Ecto neural progenitor cell (in vitro differentiated cells): Measurements from ENCODE around the gene RPTOR.
A peak's percentile ranks its signal among the peaks of the same experiment; 100 is the strongest.

Experiments used
- DNase-seq: peaks from one replicate; pipeline ENCODE4 v3.0.0-alpha.2; 2018; ENCODE audit warnings: low spot score

RPTOR gene

GRCh38 chr17:80981062-80981902 is 436.6 kb downstream of the RPTOR start:
- peak; percentile 89 for DNase-seq

DNA sequence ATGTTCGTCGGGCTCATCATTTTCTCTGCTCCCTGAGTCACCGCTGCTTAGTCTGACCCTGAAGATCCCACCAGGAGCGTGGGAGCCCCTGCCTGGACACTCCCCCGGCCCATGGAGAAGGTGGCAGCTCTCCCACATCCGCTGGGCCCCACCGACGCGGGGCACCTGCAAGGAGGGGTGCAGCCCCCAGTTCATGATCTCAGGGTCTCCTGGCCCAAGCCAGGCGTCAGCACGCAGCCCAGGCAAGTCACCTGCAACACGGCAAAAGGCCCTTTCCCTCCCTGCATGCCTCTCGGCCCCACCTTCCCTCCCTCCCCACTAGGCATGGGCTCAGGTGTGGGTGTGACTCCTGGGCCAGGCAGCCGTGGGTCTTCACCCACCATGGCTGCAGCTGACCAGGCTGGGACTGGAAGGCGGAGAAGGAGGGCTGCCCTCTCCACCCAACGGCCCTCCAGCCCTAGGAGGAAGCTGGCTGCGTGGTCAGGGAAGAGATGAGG is 437.3 kb downstream of the RPTOR start:
- DNase-seq, result no peak

- DNase-seq, result no peak
Observed at GRCh38 chr17:80982426-80982974, 437.9 kb downstream of the RPTOR start.

DNA sequence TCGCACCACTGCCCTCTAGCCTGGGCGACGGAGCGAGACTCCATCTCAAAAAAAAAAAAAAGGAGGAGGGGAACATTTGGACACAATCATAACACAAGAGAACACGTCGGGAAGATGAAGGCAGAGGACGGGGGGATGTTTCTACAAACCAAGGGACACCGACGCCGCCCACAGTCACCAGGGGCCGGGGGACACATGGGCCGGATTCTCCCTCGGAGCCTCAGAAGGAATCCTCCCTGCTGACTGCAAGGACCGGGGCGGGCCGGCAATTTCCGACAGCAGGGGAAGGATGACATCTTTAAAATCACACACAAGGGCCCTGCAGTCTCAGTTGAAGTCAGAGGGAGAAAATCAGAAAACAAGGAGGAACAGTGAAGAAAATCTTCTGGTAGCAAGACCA is 438.9 kb downstream of the RPTOR start:
- DNase-seq, result no peak

DNA sequence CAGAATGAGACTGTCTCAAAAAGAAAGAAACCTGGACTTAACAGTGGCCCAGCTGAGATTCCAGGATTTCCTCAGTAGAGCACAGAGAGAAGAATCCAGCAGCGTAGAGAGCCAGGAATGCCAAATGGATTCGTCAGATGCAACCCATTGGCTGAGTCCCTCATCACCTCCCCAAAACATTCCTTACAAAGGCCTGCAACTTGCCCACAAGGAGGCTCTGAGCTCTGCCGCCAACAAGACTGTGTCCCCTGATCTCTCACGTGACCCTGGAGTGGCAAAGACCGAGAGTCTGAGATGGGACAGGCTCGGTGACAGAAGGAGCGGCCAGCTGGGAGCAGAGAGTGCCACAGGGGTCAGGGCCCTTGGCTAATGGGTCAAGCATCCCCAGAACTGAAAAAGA is 440.1 kb downstream of the RPTOR start:
- DNase-seq, result no peak

DNA sequence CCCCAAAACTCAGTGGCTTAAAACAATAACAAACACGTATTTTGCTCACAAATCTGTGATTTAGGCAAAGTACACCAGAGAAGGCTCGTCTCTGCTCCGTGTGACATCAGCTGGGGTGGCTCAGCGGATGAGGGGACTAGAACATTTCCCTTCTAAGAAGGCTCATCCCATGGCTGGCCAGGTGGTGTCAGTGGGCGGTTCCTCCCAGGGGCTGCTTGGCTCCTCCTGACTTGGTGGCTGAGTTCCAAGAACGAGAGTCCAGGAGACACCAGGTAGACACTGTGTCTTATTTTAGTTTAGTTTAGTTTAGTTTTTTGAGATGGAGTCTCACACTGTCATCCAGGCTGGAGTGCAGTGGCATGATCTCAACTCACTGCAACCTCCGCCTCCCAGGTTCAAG is 441.4 kb downstream of the RPTOR start:
- DNase-seq, result no peak

- no peak for DNase-seq
Observed at GRCh38 chr17:80986816-80987475, 442.3 kb downstream of the RPTOR start.

- no peak for DNase-seq
Observed at GRCh38 chr17:80987941-80988461, 443.4 kb downstream of the RPTOR start.

GRCh38 chr17:80989586-80989913 is 444.9 kb downstream of the RPTOR start:
- DNase-seq, result no peak

DNA sequence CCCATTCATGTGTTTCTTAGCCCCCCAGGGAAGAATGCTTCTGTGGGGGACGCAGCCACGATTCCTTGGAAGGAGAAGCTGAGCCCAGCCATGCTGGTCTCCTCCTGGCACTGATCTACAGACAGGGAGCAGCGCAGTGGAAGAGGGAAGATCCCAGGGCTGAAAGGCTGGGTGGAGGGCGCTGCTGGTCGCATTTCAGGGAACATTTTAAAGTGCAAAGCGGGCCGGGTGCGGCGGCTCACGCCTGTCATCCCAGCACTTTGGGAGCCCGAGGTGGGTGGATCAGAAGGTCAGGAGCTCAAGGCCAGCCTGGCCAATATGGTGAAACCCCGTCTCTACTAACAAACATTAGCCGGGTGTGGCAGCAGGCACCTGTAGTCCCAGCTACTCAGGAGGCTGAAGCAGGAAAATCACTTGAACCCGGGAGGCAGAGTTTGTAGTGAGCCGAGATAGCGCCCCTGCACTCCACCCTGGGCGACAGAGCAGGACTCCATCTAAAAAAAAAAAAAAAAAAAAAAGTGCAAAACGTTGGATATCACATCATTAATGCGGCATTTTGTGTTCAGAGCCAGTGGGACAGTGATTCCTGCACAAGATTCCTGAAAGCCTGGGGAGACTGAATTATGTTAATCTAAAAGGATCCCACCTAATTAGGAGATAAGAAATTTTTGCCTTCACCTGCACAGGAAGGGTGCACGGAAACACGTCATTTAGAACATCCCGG is 446.4 kb downstream of the RPTOR start:
- no peak for DNase-seq

GRCh38 chr17:80991645-80992076 is 447.0 kb downstream of the RPTOR start, which contains the start of gene CHMP6:
Gene CHMP6 (plus strand): TSS chr17:80991841. CDS start chr17:80991919, 78 bp downstream.
- DNase-seq, result peak; percentile 89

- peak; percentile 74 for DNase-seq
Observed at GRCh38 chr17:80992077-80992947, 447.7 kb downstream of the RPTOR start.

DNA sequence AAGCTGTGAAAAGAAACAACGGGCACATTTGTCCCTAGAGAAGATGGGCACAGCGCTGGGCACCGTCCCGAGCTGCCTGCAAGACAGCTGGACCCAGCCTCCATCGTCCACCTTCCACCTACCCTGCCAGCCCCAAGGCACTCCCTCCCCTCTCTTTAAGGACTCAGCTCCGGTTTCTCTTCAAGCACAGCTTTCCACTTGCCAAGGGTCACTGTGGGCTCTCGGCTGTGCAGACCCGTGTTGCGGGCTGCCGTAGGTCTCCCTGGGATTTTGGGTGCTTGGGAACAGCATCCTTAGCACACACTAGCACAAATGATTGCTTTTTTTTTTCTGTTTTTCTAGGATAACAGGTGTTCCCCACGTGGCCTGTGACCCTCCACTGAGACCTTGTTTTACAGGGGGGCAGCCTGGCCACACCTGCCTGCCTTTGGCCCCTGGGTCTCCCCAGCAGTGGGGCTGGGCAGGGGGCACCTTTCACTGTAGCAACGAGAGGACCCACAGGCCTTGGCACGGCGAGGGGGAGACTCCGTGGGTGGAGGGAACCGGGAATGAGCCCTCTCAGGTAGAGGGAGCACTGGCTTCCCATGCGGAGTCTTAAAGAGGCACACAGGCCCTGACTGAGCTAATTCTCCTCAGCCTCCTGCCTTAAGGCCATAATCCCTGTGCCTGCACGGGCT is 448.4 kb downstream of the RPTOR start:
- DNase-seq, result peak; percentile 49

DNA sequence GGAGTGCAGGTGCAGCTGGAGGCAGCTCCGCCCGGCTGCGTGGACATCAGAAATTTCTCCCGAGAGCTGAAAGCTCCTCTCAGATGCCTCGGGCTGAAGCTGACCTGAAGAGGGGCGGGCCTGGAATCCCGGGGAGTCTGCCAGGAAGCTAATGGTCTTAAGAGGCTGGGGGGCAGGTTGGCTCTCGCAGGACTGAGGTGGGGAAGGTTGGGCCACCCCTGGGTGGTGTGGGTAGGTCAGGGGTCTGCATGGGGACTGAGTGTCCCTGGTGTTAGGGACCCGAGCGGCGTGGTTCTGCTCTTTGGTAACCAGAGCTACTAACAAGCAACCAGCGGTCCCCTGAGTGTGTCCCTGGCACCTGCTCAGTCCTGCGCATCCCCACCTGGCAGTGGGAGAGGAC is 450.5 kb downstream of the RPTOR start:
- DNase-seq, result peak; percentile 41

- peak; percentile 40 for DNase-seq
Observed at GRCh38 chr17:80996422-80997305, 452.0 kb downstream of the RPTOR start.

- DNase-seq, result peak; percentile 37
Observed at GRCh38 chr17:80997424-80998117, 452.9 kb downstream of the RPTOR start.

DNA sequence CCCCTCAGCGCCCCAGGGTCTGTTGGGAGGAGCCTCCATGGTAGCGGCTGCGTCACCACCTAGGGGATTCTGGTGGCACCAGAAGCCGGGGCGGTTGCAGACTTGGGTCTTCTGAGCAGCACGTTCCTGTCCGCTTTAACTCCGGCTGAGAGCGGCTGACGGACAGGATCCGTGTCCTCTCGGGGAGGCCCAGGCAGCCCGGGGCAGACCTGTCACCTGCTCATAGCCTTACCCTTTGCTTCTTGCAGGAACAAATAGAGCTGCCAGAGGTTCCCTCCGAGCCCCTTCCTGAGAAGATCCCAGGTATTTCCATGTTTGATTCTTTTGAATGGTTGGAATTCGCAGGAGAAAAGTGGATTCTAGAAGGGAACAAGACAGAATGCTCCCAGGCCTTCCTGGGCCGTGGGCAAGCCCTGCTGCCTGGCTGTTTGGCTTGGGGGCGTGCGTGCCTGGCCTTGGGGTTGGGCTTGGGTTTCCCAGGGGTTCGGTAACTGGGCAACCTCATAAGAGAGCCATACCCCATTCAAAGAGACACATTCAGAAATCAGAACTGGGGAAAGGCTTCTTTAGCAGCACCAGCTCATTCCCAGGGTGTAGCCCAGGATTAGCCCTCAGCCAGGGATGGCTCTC is 453.6 kb downstream of the RPTOR start:
- DNase-seq, result peak; percentile 43
